WERI-Rb-1 (cell line): Measurements from ENCODE around the gene ARHGAP30.

Experiments used
- DNase-seq: peaks from one replicate; pipeline ENCODE4 v3.0.0-alpha.2; 2020
- H3K27ac ChIP-seq: fragments of 250-450 bp; sonication (Bioruptor Pico); 2 replicates; pipeline ENCODE4 v1.5.1; 2020; ENCODE audit warnings: mild to moderate bottlenecking, moderate library complexity
- H3K27me3 ChIP-seq: fragments of 250-450 bp; sonication (Bioruptor Pico); 2 replicates; pipeline ENCODE4 v1.5.1; 2021; ENCODE audit warnings: mild to moderate bottlenecking, low read depth, moderate library complexity; ENCODE audit not compliant: insufficient read depth, severe bottlenecking
- H3K36me3 ChIP-seq: fragments of 250-450 bp; sonication (Bioruptor Pico); 2 replicates; pipeline ENCODE4 v1.5.1; 2020; ENCODE audit warnings: mild to moderate bottlenecking, moderate library complexity
- H3K4me3 ChIP-seq: 2 replicates; pipeline ENCODE4 v1.5.1; 2011; ENCODE audit warnings: low read depth, mild to moderate bottlenecking, control low read depth, low read length
- H3K9me3 ChIP-seq: fragments of 250-450 bp; sonication (Bioruptor Pico); 2 replicates; pipeline ENCODE4 v1.5.1; 2021; ENCODE audit warnings: mild to moderate bottlenecking, moderate library complexity; ENCODE audit not compliant: severe bottlenecking
- CTCF ChIP-seq: IDR thresholded peaks from 2 replicates; pipeline ENCODE4 v1.5.1; 2011; ENCODE audit warnings: low read depth, mild to moderate bottlenecking, control low read depth, inconsistent platforms, low read length

Gene ARHGAP30

GRCh38 chr1:161000736-161001480 is 68.8 kb downstream of the ARHGAP30 start:
- DNase-seq = no peak
- no peak overlapping the region for H3K4me3 ChIP-seq
- H3K27me3 ChIP-seq = no peaks in the 10 kb centered on the region
- no peak for TF ChIP-seq CTCF
- no peak overlapping the region for H3K27ac ChIP-seq
- H3K36me3 ChIP-seq = peaks cover 53% of the 10 kb centered on the region
- H3K9me3 ChIP-seq = no peaks in the 10 kb centered on the region

GRCh38 chr1:160999376-160999775 is 70.3 kb downstream of the ARHGAP30 start:
- H3K36me3 ChIP-seq = peaks cover 58% of the 10 kb centered on the region
- H3K27ac ChIP-seq = no peak overlapping the region
- no peak overlapping the region for H3K4me3 ChIP-seq
- H3K9me3 ChIP-seq = no peaks in the 10 kb centered on the region
- 0 out of 2 replicates have a peak, but pooled peaks have one; percentile 15 for TF ChIP-seq CTCF
- DNase-seq = no peak
- H3K27me3 ChIP-seq = no peaks in the 10 kb centered on the region

DNA sequence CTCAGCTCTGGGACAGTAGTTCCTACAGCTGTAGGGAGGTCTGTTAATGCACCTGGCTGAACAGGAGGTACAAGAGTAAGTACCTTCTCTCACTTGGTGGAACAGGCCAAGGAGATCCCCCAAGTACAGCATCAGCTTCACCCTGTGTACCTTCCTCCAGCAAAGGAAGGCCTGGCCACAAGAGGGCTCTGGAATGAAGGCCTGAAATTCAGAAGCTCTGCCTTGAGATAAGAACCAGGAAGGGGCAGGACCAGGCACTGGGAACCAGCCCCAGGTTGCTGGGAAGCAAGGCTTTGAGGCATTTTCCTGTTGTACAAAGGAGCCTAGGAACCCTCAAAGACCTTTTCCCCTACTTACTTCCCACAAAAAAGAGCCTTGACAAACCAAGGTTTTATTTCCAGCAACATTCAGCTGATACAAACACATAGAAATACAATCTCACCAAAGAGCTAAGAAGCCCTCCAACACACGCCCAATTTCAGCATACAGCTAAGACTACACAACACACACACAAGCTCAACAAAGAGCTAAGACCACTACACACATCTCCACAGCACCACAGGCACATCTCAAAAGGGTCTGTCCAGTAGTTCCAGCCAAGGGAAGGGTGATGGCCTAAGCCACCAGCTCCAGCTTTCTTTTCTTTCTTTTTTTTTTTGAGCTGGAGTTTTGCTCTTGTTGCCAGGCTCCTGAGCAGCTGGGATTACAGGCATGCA is 72.2 kb downstream of the ARHGAP30 start:
- Histone ChIP-seq H3K36me3 (peaks cover 52% of the 10 kb centered on the region), H3K27me3 (no peaks in the 10 kb centered on the region), H3K4me3 (no peak overlapping the region), H3K27ac (no peak overlapping the region), H3K9me3 (no peaks in the 10 kb centered on the region)
- peak; percentile 81 for DNase-seq
- peak; percentile 92 for TF ChIP-seq CTCF
